ENCODE data around the gene EQTN. TPM values are rescaled to one million over a fixed set of nuclear protein-coding genes. Genes with fewer than 3 reads are reported as not detected.

The EQTN gene
- total RNA-seq, 1 experiment from 2014 or later = not detected

GRCh38 chr9:27258662-27259061 lies 38.3 kb downstream of the EQTN start:
- ChIA-PET POLR2A (no interaction called here), RAD21 (ENCODE audit: low non-redundant PET in 1 of 2, low total read pairs in 2 of 2, uncharacterized antibody in 2 of 2, unreplicated experiment in 2 of 2) (no interaction called here), CTCF (interaction anchor here (1.4 kb wide), 1 partner anchor 11 kb away, joined by 5 read pairs; no protein-coding TSS in a partner anchor)
- Histone ChIP-seq H2AFZ (ENCODE audit: low read depth, low read length, poor library complexity, severe bottlenecking) (no peak overlapping the region), H3K36me3 (ENCODE audit: control insufficient read depth in 1 of 2, insufficient read depth in 2 of 2, low read length in 2 of 2) (no peaks in the 10 kb centered on the region), H3K9ac (ENCODE audit: low read length) (no peak overlapping the region), H3K27me3 (ENCODE audit: insufficient read depth, low read length) (peaks cover 33% of the 10 kb centered on the region), H3K27ac (ENCODE audit: low read depth, low read length) (no peak overlapping the region), H3K4me3 (replicated peaks in 1 of 2; ENCODE audit: low read depth in 1 of 2, low read length in 2 of 2) (no peak overlapping the region), H3K79me2 (ENCODE audit: insufficient read depth, low read length) (no peaks in the 10 kb centered on the region), H3K9me2 (ENCODE audit: insufficient read depth) (no peaks in the 10 kb centered on the region), H4K20me1 (ENCODE audit: insufficient read depth) (no peaks in the 10 kb centered on the region), H3K4me2 (ENCODE audit: low read length) (no peak overlapping the region), H3K4me1 (ENCODE audit: control insufficient read depth in 1 of 2, insufficient read depth in 2 of 2, low read length in 2 of 2) (peaks cover 0 to 4% of the 10 kb centered on the region in 2 experiments; a peak in 1 of 4 replicates), H3K9me3 (ENCODE audit: control insufficient read depth in 1 of 2, insufficient read depth in 1 of 2, low read depth in 1 of 2, low read length in 2 of 2) (no peaks in the 10 kb centered on the region)
- intact Hi-C loops (cut with micrococcal nuclease) = no loop called here
- DNase-seq (ENCODE audit: low read depth, low spot score) (no peak), ATAC-seq (no peak)
- no TSS peak for BruUV-seq (replicated peaks)
- no peak for TF ChIP-seq ATF3 (IDR thresholded peaks at IDR 0.05)
- TF ChIP-seq SRF (IDR thresholded peaks at IDR 0.05; ENCODE audit: low read depth) = no peak
- TF ChIP-seq RAD21 (IDR thresholded peaks at IDR 0.05; ENCODE audit: low read depth) = no peak
- no peak for TF ChIP-seq ZFX (IDR thresholded peaks at IDR 0.05)
- no peak for TF ChIP-seq POLR2AphosphoS5 (IDR thresholded peaks at IDR 0.05; ENCODE audit: low read depth, low read length)
- no peak for TF ChIP-seq ZNF274 (IDR thresholded peaks at IDR 0.05; ENCODE audit: low read depth, low read length)
- no peak for TF ChIP-seq ELF1 (IDR thresholded peaks at IDR 0.05; ENCODE audit: borderline replicate concordance, low read depth)
- no peak for TF ChIP-seq JUND (IDR thresholded peaks at IDR 0.05)
- TF ChIP-seq POLR2A (IDR thresholded peaks at IDR 0.05; ENCODE audit: borderline replicate concordance, extremely low read depth, insufficient read depth, insufficient read length) = no peak
- no peak for TF ChIP-seq EGR1 (IDR thresholded peaks at IDR 0.05; ENCODE audit: low read depth)
- TF ChIP-seq ZBTB33 (IDR thresholded peaks at IDR 0.05; ENCODE audit: extremely low read depth, insufficient replicate concordance, low read length) = no peak
- TF ChIP-seq EZH2 (IDR thresholded peaks at IDR 0.05) = no peak

Measured in HCT116 (cell line).